NCI-H187 treated with DMSO at 0.1 percent for 48 hours (cell line): ENCODE results near the gene NFS1.

Experiments
- DNase-seq: peaks from one replicate; lab custom pipeline; 2025; lab: John Stamatoyannopoulos, UW

Gene NFS1

GRCh38 chr20:35673884-35674283 lies 25.3 kb downstream of the NFS1 start:
- DNase-seq: no peak

GRCh38 chr20:35669681-35670080 lies 29.5 kb downstream of the NFS1 start:
- DNase-seq: no peak

- no peak for DNase-seq
These were observed 29.9 kb downstream of the NFS1 start for GRCh38 chr20:35669221-35669620.

- DNase-seq: no peak
These were observed 33.2 kb downstream of the NFS1 start for GRCh38 chr20:35665949-35666288.

GRCh38 chr20:35664466-35665206 lies 34.5 kb downstream of the NFS1 start, which contains the start of the genes CPNE1 and RBM12:
CPNE1 (minus strand) TSS chr20:35664900; CDS start chr20:35632923, 31,977 bp downstream.
RBM12 (minus strand) TSS chr20:35664900; CDS start chr20:35655322, 9,578 bp downstream.
- peak; percentile 61 for DNase-seq

GRCh38 chr20:35663516-35664465 lies 35.4 kb downstream of the NFS1 start:
- no peak for DNase-seq

- no peak for DNase-seq
These were observed 36.6 kb downstream of the NFS1 start for GRCh38 chr20:35662551-35662950.

- no peak for DNase-seq
These were observed 37.2 kb downstream of the NFS1 start for GRCh38 chr20:35661908-35662307.

- DNase-seq: no peak
These were observed 38.1 kb downstream of the NFS1 start for GRCh38 chr20:35661053-35661452.

- no peak for DNase-seq
These were observed 38.8 kb downstream of the NFS1 start for GRCh38 chr20:35660122-35660937.

GRCh38 chr20:35657271-35657670 lies 41.9 kb downstream of the NFS1 start:
- no peak for DNase-seq

- DNase-seq: no peak
These were observed 44.7 kb downstream of the NFS1 start for GRCh38 chr20:35654415-35654814.

- DNase-seq: no peak
These were observed 45.3 kb downstream of the NFS1 start for GRCh38 chr20:35653893-35654292.

- DNase-seq: no peak
These were observed 45.8 kb downstream of the NFS1 start for GRCh38 chr20:35653430-35653734.

GRCh38 chr20:35652641-35653429 lies 46.3 kb downstream of the NFS1 start:
- DNase-seq: no peak

- DNase-seq: no peak
These were observed 47.2 kb downstream of the NFS1 start for GRCh38 chr20:35651958-35652357.

GRCh38 chr20:35650632-35651031 lies 48.5 kb downstream of the NFS1 start:
- no peak for DNase-seq

- DNase-seq: no peak
These were observed 50.3 kb downstream of the NFS1 start for GRCh38 chr20:35648836-35649235.

GRCh38 chr20:35644806-35645205 lies 54.3 kb downstream of the NFS1 start:
- DNase-seq: no peak

- DNase-seq: no peak
These were observed 56.1 kb downstream of the NFS1 start for GRCh38 chr20:35643045-35643444.

GRCh38 chr20:35641743-35642142 lies 57.4 kb downstream of the NFS1 start:
- DNase-seq: no peak

GRCh38 chr20:35640724-35641123 lies 58.4 kb downstream of the NFS1 start:
- no peak for DNase-seq
